Activated CD4-positive, alpha-beta T cell treated with anti-CD3 and anti-CD28 coated beads, Interleukin-2, amount 10 ng/mL, durations not matched to agents 7 days and 5 days (primary cell): Measurements from ENCODE around the gene MUC4. TPM values are rescaled to one million over a fixed set of nuclear protein-coding genes. Genes with fewer than 3 reads are reported as not detected.
"Not testable (repeated sequence)": the region's sequence is repeated elsewhere in the genome, so short reads cannot be mapped to it uniquely, and the experiment has no call there.

ENCODE experiments used
- CTCF ChIA-PET: fragments of 350-600 bp; sonication (Branson Sonifier 250); formaldehyde crosslinking; loops from one replicate; lab custom pipeline; 2021; ENCODE audit warnings: antibody characterized with exemption; lab: Charles Lee
- POLR2A ChIA-PET: fragments of 350-600 bp; sonication (Branson Sonifier 250); formaldehyde crosslinking; loops from one replicate; lab custom pipeline; 2021; ENCODE audit warnings: antibody characterized with exemption; lab: Charles Lee
- DNase-seq: peaks from one replicate; pipeline ENCODE4 v3.0.0-alpha.2; 2020
- H3K27ac Mint-ChIP-seq: one replicate; pipeline ENCODE4 v1.8.0; 2021; ENCODE audit warnings: mild to moderate bottlenecking, moderate library complexity, mixed read lengths
- H3K27me3 Mint-ChIP-seq: one replicate; pipeline ENCODE4 v1.8.0; 2021; ENCODE audit warnings: mixed read lengths
- H3K36me3 Mint-ChIP-seq: one replicate; pipeline ENCODE4 v1.8.0; 2021; ENCODE audit warnings: low read depth, mixed read lengths
- H3K4me1 Mint-ChIP-seq: one replicate; pipeline ENCODE4 v1.8.0; 2021; ENCODE audit warnings: mixed read lengths
- H3K4me3 Mint-ChIP-seq: one replicate; pipeline ENCODE4 v1.8.0; 2021; ENCODE audit warnings: mild to moderate bottlenecking, moderate library complexity, mixed read lengths
- H3K9me3 Mint-ChIP-seq: one replicate; pipeline ENCODE4 v1.8.0; 2021; ENCODE audit warnings: mixed read lengths
- total RNA-seq, 2 experiments: library from RNA; stranded (reverse); gene quantifications; one replicate each; pipeline ENCODE4 v1.2.3, GENCODE V29; 2021

MUC4 gene
- total RNA-seq, 2 experiments from 2014 or later, result under 0.01 to 0.15 TPM

DNA sequence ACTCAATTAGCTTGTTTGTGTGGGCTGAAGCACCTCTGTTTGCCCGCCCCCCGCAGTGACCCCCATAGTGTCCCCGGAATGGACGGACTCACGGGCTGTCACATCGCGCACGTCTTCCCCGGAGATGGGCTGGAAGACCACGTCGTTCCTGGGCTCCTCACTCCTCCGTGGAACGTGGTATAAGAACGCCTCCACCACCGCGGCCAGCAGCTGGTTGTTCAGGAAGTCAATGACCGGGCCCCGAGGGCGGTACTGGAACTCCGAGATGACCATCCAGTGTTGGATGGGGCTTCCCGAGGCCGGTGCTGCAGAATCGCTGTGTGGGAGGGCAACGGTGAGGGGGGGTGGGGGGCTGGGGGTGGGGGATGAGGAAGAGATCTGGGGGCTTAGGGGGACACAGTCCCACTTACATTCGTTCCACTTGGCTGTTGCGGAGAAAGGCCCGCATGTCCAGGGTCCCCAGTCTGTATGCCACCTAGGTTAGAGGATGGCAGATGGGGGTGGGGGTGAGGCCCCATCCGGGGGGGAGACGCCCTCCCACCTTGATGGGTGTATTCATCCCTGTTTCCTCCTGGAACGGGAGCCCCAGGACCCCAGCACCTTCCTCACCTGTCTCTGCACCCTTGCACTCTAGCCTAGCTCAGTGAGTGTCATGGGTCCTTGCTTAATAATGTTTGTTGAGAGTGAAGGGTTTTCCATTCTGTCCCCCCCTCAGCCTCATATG, 60.8 kb downstream of the MUC4 start:
- Mint-ChIP-seq H3K4me1 (peaks cover 15% of the 10 kb centered on the region), H3K27me3 (no peaks in the 10 kb centered on the region), H3K4me3 (no peak overlapping the region), H3K27ac (no peak overlapping the region), H3K9me3 (no peaks in the 10 kb centered on the region), H3K36me3 (no peaks in the 10 kb centered on the region)
- DNase-seq, result no peak
- POLR2A ChIA-PET, result no interaction called here
- CTCF ChIA-PET, result no interaction called here

DNA sequence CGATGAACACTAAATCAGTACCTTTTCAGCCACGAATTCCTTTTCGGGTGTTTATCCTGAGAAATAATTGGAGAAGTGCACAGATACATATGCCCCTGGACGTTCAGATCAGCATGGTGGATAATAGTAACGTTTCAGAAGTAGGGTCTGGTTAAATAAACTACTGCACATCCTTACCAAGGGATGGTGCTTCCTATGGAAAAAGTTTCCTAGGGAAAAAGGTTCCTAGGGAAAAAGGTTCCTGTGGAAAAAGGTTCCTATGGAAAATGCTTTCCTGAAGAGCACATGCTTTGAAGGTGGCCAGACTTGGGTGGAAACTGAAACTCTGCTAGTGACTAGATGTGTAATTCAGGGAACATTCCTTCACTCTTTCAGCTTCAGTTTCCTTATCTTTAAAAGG, 62.6 kb downstream of the MUC4 start:
- peaks cover 11% of the 10 kb centered on the region for H3K4me1 Mint-ChIP-seq
- H3K27ac Mint-ChIP-seq, H3K27me3 Mint-ChIP-seq, POLR2A ChIA-PET, H3K9me3 Mint-ChIP-seq, H3K36me3 Mint-ChIP-seq, H3K4me3 Mint-ChIP-seq, DNase-seq: not testable (repeated sequence)
- CTCF ChIA-PET, result interaction anchor here (0.7 to 1.6 kb wide), 3 partner anchors 18 to 166 kb away, joined by 3 read pairs; no protein-coding TSS in a partner anchor

DNA sequence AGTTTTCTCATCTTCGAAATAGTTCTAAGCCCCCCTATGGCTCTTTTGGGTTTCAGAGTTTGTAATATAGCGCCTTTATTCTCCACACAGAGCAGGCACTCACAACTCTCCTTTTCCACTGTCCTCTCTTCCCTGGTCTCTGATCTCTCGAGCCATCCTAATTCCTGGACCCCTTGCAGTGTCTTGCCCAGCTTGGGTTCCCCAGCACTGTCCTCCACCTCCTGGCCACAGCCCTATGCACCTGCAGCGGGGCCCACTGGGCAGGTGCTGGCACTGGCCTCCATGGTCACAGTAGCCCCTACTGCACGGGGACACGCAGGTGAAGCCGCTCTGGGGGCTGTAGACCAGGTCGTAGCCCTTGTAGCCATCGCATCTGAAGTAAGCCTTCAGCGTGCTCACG, 63.1 kb downstream of the MUC4 start:
- no peak overlapping the region for H3K4me3 Mint-ChIP-seq
- no peaks in the 10 kb centered on the region for H3K9me3 Mint-ChIP-seq
- H3K27me3 Mint-ChIP-seq, result peaks cover 4% of the 10 kb centered on the region
- POLR2A ChIA-PET, result no interaction called here
- H3K4me1 Mint-ChIP-seq, result peaks cover 11% of the 10 kb centered on the region
- H3K27ac Mint-ChIP-seq, result no peak overlapping the region
- H3K36me3 Mint-ChIP-seq, result no peaks in the 10 kb centered on the region
- CTCF ChIA-PET, result interaction anchor here (0.7 to 1.6 kb wide), 4 partner anchors 18 to 272 kb away, joined by 3 read pairs; no protein-coding TSS in a partner anchor
- DNase-seq, result no peak

DNA sequence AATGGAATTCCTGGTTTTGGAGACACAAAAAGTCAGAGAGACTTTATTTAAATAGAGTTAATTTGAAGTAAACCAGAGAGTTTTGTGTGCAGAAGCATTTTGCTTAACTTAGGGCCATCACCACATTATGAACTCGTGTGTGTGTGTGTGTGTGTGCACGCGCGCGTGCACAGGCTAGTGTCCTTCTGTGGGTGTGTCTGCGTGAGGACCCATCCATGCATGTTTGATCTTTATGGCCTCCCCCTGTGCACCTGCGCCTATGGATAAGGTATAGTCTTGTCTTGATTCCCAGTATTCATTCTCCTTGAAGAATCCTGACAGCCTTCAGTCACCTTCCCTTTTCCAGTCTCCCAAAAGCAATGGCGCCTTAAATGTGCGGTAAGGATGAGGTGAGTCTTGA, 65.0 kb downstream of the MUC4 start:
- Mint-ChIP-seq H3K27me3 (peaks cover 4% of the 10 kb centered on the region), H3K36me3 (no peaks in the 10 kb centered on the region), H3K27ac (no peak overlapping the region), H3K4me1 (peaks cover 9% of the 10 kb centered on the region), H3K9me3 (no peaks in the 10 kb centered on the region), H3K4me3 (no peak overlapping the region)
- DNase-seq, result no peak
- ChIA-PET CTCF (interaction anchor here (0.6 to 2.6 kb wide), 5 partner anchors 19 to 87 kb away, joined by 3 to 8 read pairs (median 3); no protein-coding TSS in a partner anchor), POLR2A (no interaction called here)

DNA sequence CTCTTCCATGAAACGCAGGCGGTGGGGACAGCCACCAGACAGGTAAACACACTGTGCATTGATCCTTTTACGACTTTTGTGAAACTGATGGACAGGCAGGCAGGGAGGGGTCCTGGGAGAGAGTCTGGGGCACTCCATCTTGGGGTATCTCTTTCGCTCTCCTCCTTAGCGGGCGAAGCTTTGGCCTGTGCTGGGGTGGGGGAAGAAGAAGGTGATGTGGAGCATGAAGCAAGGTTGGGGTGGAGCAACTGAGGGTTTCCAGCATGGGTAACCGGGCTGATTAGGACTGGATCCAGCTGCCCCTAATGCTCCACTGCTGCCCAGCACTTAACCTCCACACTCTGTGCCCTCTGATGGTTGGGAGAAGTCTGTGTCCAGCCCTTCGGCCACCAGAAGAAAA, 65.4 kb downstream of the MUC4 start:
- Mint-ChIP-seq H3K9me3 (no peaks in the 10 kb centered on the region), H3K4me1 (peaks cover 9% of the 10 kb centered on the region), H3K36me3 (no peaks in the 10 kb centered on the region), H3K27me3 (peaks cover 6% of the 10 kb centered on the region), H3K4me3 (no peak overlapping the region), H3K27ac (no peak overlapping the region)
- ChIA-PET POLR2A (no interaction called here), CTCF (interaction anchor here (0.6 to 2.6 kb wide), 4 partner anchors 10 to 38 kb away, joined by 3 to 8 read pairs (median 4); no protein-coding TSS in a partner anchor)
- no peak for DNase-seq

DNA sequence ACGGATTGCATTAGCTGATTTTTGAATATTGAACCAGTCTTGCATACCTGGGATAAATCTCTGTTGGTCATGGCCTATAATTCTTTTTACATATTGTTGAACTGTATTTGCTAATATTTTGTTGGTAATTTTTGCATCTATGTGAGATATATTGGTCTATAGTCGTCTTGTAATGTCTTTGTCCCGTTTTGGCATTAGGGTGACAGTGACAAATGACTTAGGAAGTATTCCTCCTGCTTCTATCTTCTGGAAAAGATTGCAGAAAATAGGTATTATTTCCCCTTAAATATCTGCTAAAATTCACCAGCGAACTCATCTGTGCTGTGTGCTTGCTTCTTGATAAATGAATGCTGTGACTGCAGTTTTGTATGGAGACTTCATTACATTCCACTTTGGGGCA, 67.3 kb downstream of the MUC4 start:
- ChIA-PET POLR2A (no interaction called here), CTCF (interaction anchor here (0.8 to 1.6 kb wide), 2 partner anchors 8 to 33 kb away, joined by 3 to 4 read pairs; no protein-coding TSS in a partner anchor)
- Mint-ChIP-seq H3K27ac (no peak overlapping the region), H3K27me3 (peaks cover 6% of the 10 kb centered on the region), H3K4me1 (peaks cover 9% of the 10 kb centered on the region), H3K9me3 (no peaks in the 10 kb centered on the region), H3K4me3 (no peak overlapping the region), H3K36me3 (no peaks in the 10 kb centered on the region)
- DNase-seq, result no peak

DNA sequence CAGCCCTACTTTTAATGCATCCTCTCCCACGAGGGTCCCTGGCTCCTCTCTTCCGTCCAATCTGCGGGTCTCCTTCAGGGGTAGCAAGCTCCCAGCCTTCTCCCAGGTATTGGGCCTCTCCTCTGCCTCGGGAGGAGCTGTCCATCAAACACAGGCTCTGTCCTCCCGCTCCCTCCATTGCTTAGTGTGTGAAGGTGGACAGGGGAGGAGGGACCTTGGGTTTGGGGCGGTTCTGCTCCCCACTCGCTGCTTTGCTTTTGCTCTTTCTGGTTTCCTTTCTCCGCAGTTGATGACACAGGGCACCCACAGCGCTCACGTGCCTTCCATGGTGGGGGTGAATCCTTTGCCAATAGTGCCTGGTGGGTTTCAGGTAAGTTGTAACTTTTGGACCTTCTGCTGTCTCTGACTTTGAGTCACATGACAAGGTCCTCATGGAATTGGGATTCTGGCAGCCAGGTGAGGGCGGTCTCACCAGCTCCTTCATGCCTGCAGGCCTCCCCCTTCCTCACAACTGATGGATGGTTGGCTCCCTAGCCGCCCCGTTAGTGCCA, 72.1 kb downstream of the MUC4 start:
- ChIA-PET POLR2A (no interaction called here), CTCF (interaction anchor here (1.2 kb wide), 1 partner anchor 111 kb away, joined by 4 read pairs; no protein-coding TSS in a partner anchor)
- Mint-ChIP-seq H3K9me3 (no peaks in the 10 kb centered on the region), H3K36me3 (no peaks in the 10 kb centered on the region), H3K27ac (no peak overlapping the region), H3K27me3 (peaks cover 4% of the 10 kb centered on the region), H3K4me1 (no peaks in the 10 kb centered on the region), H3K4me3 (no peak overlapping the region)
- DNase-seq, result no peak

DNA sequence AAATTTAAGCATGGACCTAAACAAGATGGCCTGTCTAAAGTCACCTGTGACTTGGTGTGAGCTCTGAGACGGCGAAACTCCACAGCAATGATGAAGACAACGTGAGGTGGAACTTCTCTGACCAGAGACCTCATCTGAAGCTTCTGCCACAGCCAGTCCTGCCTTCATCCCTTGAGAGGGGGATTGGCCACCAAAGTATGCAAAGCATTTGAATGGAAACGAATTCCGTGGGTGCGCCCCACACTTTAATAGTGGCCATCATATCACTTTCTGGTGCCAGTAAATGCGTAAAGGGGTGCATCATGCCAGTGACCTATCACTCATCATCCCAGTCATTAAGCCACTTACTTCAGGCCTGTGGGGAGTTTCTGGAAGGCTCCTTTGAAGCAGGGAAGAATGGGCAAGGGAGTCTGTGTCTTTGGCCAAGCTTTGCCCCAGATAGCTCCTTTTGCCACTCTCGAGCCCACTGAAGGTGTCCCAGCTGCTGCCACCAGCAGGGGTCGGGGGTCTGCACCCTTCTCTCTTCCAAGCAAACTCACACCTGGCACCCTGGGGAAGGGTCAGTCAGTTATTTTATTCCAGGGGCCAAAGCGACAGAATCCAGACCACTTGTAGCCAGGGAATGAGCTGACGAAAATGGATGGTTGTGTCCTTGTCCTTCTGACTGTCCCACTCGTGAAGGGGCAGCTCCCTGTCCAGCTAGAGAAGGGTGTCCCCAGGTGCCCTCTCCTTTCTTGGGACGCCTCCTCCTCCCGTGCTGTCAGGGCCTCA, 73.3 kb downstream of the MUC4 start:
- POLR2A ChIA-PET, result no interaction called here
- CTCF ChIA-PET, result interaction anchor here (1.6 to 1.9 kb wide), 2 partner anchors 11 to 112 kb away, joined by 5 to 10 read pairs; no protein-coding TSS in a partner anchor
- DNase-seq, result no peak
- Mint-ChIP-seq H3K27ac (no peak overlapping the region), H3K9me3 (no peaks in the 10 kb centered on the region), H3K27me3 (peaks cover 2% of the 10 kb centered on the region), H3K36me3 (no peaks in the 10 kb centered on the region), H3K4me1 (no peaks in the 10 kb centered on the region), H3K4me3 (no peak overlapping the region)

DNA sequence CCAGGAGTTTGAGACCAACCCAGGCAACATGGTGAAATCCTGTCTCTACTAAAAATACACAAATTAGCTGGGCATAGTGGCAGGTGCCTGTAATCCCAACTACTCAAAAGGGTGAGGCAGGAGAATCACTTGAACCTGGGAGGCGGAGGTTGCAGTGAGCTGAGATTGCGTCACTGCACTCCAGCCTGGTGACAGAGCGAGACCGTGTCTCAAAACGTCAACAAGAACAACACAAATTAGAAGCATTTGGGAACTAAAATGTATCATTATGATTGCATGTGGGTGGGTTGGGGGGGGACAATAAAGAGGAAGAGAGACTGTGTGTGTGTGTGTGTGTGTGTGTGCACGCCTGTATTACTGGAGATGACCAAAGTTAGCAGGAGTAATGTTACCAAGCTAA, 73.9 kb downstream of the MUC4 start:
- H3K36me3 Mint-ChIP-seq, H3K27ac Mint-ChIP-seq, H3K9me3 Mint-ChIP-seq, POLR2A ChIA-PET, H3K27me3 Mint-ChIP-seq, DNase-seq, H3K4me3 Mint-ChIP-seq, H3K4me1 Mint-ChIP-seq: not testable (repeated sequence)
- CTCF ChIA-PET, result interaction anchor here (1.5 to 1.9 kb wide), 3 partner anchors 10 to 113 kb away, joined by 4 to 10 read pairs (median 5); no protein-coding TSS in a partner anchor

DNA sequence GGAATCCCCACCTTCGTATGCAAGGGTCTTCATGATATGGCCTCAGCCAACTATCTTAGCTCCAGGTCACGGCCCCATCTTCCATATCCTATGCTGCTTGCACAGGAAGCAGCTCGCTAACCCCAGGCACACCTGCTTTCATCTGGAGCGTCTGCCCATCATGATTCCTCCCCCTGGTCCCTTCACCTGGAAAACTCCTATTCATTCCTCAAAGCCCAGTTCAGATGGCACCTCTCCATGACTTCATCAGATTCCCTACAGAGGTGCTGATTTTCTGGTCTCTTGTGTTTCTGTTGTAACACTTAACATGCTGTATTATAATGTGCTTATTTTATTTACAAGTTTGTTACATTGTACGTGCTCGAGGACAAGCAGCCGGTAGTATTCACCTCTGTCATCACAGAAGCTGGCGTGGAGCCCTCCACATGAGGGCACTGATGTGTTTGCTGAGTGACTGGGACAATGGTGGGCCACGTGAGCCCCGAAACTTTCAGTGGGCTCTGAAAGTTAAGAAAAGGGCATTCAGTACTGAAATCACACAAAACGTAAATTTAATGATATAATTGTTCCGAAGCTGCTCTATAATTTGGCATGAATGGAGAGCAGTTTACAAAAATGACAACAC, 74.8 kb downstream of the MUC4 start:
- H3K27ac Mint-ChIP-seq, result no peak overlapping the region
- POLR2A ChIA-PET, result no interaction called here
- no peak overlapping the region for H3K4me3 Mint-ChIP-seq
- DNase-seq, result no peak
- H3K9me3 Mint-ChIP-seq, result no peaks in the 10 kb centered on the region
- H3K27me3 Mint-ChIP-seq, result peaks cover 2% of the 10 kb centered on the region
- H3K36me3 Mint-ChIP-seq, result no peaks in the 10 kb centered on the region
- CTCF ChIA-PET, result interaction anchor here (1.2 to 1.9 kb wide), 4 partner anchors 8 to 114 kb away, joined by 4 to 10 read pairs (median 4); no protein-coding TSS in a partner anchor
- no peaks in the 10 kb centered on the region for H3K4me1 Mint-ChIP-seq

DNA sequence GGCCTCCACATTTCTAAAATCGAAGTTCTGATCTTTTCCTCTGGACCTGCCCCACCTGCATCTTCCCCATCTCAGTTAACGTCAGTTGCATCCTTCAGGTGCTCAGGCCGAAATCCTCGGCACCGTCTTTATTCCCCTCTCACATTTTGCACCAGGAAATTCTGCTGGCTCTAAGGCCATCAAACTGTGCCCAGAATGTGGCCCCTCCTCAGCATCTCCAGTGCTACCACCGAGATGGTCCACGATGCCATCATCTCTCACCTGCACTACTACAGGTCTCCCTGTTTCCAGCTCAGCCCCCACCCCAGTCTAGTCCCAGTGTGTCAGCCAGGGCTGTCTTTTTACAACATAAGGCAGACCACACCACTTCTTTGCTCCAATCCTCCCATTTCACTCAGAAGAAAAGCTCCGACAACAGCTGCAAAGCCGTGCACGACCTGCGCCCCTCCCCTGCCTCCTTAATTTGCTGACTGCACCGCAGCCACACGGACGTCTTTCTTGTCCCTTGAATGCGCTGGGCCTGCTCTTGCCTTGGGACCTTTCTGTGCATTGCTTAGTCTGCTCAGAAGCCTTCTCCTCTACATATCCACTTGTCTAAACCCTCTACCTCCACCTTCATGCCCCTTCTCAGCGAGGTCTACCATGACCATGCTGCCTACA, 76.6 kb downstream of the MUC4 start:
- H3K4me1 Mint-ChIP-seq, result no peaks in the 10 kb centered on the region
- CTCF ChIA-PET, result no interaction called here
- H3K27me3 Mint-ChIP-seq, result no peaks in the 10 kb centered on the region
- no peaks in the 10 kb centered on the region for H3K36me3 Mint-ChIP-seq
- H3K9me3 Mint-ChIP-seq, result no peaks in the 10 kb centered on the region
- POLR2A ChIA-PET, result no interaction called here
- no peak overlapping the region for H3K27ac Mint-ChIP-seq
- DNase-seq, result no peak
- H3K4me3 Mint-ChIP-seq, result no peak overlapping the region

DNA sequence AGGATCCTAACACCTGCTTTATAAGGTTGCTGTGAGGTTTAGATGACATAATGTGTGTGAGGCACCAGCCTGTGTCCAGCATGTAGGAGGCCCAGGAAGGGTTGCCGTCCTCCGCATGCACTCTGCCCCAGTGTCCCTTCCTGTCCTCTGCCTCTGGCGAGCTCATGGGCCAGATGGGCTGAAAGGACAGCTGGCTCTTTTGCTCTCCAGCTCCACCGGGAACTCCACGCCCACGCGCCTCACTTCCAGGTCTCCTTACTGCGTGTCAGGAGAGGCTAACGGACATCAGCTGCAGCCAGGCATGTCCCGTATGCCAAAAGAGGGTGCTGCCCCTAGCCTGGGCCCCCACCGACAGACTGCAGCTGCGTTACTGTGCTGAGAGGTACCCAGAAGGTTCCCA, 78.8 kb downstream of the MUC4 start:
- Mint-ChIP-seq H3K36me3 (no peaks in the 10 kb centered on the region), H3K4me1 (no peaks in the 10 kb centered on the region), H3K4me3 (no peak overlapping the region), H3K27ac (no peak overlapping the region), H3K27me3 (no peaks in the 10 kb centered on the region), H3K9me3 (no peaks in the 10 kb centered on the region)
- POLR2A ChIA-PET, result no interaction called here
- CTCF ChIA-PET, result interaction anchor here (0.9 kb wide), 1 partner anchor 13 kb away, joined by 3 read pairs; no protein-coding TSS in a partner anchor
- DNase-seq, result no peak
